ENCODE results near the gene TK1. TPM values are rescaled to one million over a fixed set of nuclear protein-coding genes. Genes with fewer than 3 reads are reported as not detected.
A peak's percentile ranks its signal among the peaks of the same experiment; 100 is the strongest.

TK1 gene
- polyA plus RNA-seq, 3 donors = 0.67 to 2.0 (median 1.4) TPM

DNA sequence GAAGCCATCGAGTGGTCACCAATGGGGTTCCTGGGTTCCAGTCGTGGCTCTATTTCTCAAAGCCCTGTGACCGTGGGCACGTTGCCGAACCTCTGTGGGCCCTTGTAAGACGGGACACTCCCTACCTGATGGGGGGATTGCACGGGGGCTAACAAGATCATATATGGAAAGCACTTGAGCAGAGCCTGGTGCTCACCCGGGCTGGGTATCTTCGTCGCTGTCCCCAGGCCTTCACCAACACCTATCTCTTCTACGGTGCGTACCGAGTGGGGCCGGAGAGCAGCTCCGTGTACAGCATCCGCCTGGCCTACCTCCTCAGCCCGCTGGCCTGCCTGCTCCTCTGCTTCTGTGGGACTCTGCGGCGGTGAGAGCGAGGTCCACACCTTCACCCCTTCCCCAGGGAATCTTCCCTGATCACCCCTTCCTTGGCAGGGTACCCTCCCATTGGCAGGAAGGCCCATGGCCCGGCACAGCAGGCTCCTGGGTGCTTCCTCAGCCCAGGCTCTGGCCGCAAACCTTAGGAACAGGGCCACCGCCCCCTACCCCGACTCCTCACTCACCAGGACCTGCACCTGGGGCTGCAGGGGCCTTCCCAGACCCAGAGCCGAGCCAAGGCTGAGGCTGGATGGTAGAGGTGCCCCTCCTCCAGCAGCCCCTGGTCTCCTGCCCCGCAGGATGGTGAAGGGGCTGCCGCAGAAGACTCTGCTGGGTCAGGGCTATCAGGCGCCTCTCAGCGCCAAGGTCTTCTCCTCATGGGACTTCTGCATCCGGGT, 53.5 kb downstream of the TK1 start:
- peaks cover 76% of the 10 kb centered on the region for H3K4me1 Mint-ChIP-seq
- Histone ChIP-seq H2AFZ (ENCODE audit: insufficient read depth, low read depth, low read length, poor library complexity, severe bottlenecking) (no peak overlapping the region), H3K79me2 (ENCODE audit: insufficient read depth, low read length) (peaks cover 62% of the 10 kb centered on the region), H3K4me1 (ENCODE audit: control insufficient read depth in 1 of 2, insufficient read depth in 2 of 2, low read length in 2 of 2) (peaks cover 68 to 91% of the 10 kb centered on the region in 2 donors), H3K27ac (ENCODE audit: low read depth in 1 of 2, low read length in 2 of 2) (no peak overlapping the region), H3K36me3 (replicated peaks in 1 of 2; ENCODE audit: control insufficient read depth in 1 of 2, insufficient read depth in 2 of 2, low read length in 2 of 2) (peaks cover 36 to 41% of the 10 kb centered on the region in 2 donors), H3K9me3 (replicated peaks in 1 of 2; ENCODE audit: control insufficient read depth in 1 of 2, insufficient read depth in 1 of 2, low read length in 2 of 2) (no peaks in the 10 kb centered on the region), H3K4me2 (replicated peaks; ENCODE audit: extremely low read depth, low read length, poor library complexity, severe bottlenecking) (peak overlapping the region; percentile 100), H4K20me1 (ENCODE audit: insufficient read depth, low read length) (peaks cover 64% of the 10 kb centered on the region), H3K4me3 (replicated peaks in 1 of 3; ENCODE audit: low read depth in 2 of 3, low read length in 3 of 3) (peak overlapping the region in 1 of 3 experiments; percentile 96), H3K27me3 (ENCODE audit: control insufficient read depth in 2 of 2, insufficient read depth in 2 of 2, low read length in 2 of 2) (no peaks in the 10 kb centered on the region), H3K9ac (ENCODE audit: insufficient read depth, low read length, poor library complexity, severe bottlenecking) (no peak overlapping the region)
- H3K4me3 Mint-ChIP-seq = peak overlapping the region; percentile 69 to 75
- peaks cover 43 to 49% of the 10 kb centered on the region in 2 donors for H3K36me3 Mint-ChIP-seq
- TF ChIP-seq, protein P1, sequence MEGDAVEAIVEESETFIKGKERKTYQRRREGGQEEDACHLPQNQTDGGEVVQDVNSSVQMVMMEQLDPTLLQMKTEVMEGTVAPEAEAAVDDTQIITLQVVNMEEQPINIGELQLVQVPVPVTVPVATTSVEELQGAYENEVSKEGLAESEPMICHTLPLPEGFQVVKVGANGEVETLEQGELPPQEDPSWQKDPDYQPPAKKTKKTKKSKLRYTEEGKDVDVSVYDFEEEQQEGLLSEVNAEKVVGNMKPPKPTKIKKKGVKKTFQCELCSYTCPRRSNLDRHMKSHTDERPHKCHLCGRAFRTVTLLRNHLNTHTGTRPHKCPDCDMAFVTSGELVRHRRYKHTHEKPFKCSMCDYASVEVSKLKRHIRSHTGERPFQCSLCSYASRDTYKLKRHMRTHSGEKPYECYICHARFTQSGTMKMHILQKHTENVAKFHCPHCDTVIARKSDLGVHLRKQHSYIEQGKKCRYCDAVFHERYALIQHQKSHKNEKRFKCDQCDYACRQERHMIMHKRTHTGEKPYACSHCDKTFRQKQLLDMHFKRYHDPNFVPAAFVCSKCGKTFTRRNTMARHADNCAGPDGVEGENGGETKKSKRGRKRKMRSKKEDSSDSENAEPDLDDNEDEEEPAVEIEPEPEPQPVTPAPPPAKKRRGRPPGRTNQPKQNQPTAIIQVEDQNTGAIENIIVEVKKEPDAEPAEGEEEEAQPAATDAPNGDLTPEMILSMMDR (IDR thresholded peaks at IDR 0.05) = no peak
- H3K9me3 Mint-ChIP-seq = no peaks in the 10 kb centered on the region
- WGBS (ENCODE audit: insufficient coverage) = 64% methylated on average over 16 of the region's 30 CpGs
- peaks cover 0 to 4% (median 0%) of the 10 kb centered on the region in 3 donors for H3K27me3 Mint-ChIP-seq (ENCODE audit: low read depth in 3 of 3)
- peak overlapping the region in 1 of 7 donors; percentile 54 for H3K27ac Mint-ChIP-seq
- no peak for DNase-seq
- intact Hi-C loops (cut with micrococcal nuclease) = no loop called here

DNA sequence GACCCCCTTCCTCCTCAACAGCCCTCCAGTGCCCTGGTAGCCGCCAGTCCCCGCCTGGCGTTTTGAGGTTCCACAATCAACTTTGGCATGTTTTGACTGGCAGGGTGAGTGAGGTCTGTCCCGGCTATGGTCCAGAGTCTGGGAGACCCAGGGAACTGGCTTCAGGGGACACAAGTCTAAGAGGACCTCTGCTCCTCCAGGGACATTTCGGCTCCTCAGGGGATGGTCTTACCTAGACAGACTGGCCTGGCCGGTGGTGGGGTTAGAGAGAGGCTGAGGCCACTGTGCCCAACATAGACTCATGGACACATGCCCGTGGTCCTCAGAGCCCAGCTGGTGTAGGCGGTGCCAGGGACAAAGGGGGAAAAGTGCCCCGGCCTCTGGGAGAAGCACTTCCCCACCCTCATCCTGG, 54.1 kb downstream of the TK1 start:
- Histone ChIP-seq H3K4me3 (replicated peaks in 1 of 3; ENCODE audit: low read depth in 2 of 3, low read length in 3 of 3) (peak overlapping the region in 2 of 3 experiments; percentile 73 to 96), H3K36me3 (replicated peaks in 1 of 2; ENCODE audit: control insufficient read depth in 1 of 2, insufficient read depth in 2 of 2, low read length in 2 of 2) (peaks cover 36 to 41% of the 10 kb centered on the region in 2 donors), H3K4me1 (ENCODE audit: control insufficient read depth in 1 of 2, insufficient read depth in 2 of 2, low read length in 2 of 2) (peaks cover 62 to 86% of the 10 kb centered on the region in 2 donors), H3K27ac (ENCODE audit: low read depth in 1 of 2, low read length in 2 of 2) (no peak overlapping the region), H3K4me2 (replicated peaks; ENCODE audit: extremely low read depth, low read length, poor library complexity, severe bottlenecking) (peak overlapping the region; percentile 100), H3K9me3 (replicated peaks in 1 of 2; ENCODE audit: control insufficient read depth in 1 of 2, insufficient read depth in 1 of 2, low read length in 2 of 2) (no peaks in the 10 kb centered on the region), H3K27me3 (ENCODE audit: control insufficient read depth in 2 of 2, insufficient read depth in 2 of 2, low read length in 2 of 2) (no peaks in the 10 kb centered on the region), H3K9ac (ENCODE audit: insufficient read depth, low read length, poor library complexity, severe bottlenecking) (peak overlapping the region; percentile 60), H4K20me1 (ENCODE audit: insufficient read depth, low read length) (peaks cover 58% of the 10 kb centered on the region), H2AFZ (ENCODE audit: insufficient read depth, low read depth, low read length, poor library complexity, severe bottlenecking) (no peak overlapping the region), H3K79me2 (ENCODE audit: insufficient read depth, low read length) (peaks cover 67% of the 10 kb centered on the region)
- WGBS (ENCODE audit: insufficient coverage) = 47% methylated on average over 7 of the region's 9 CpGs
- intact Hi-C loops (cut with micrococcal nuclease) = no loop called here
- peak overlapping the region; percentile 75 to 86 for H3K4me3 Mint-ChIP-seq
- H3K36me3 Mint-ChIP-seq = peaks cover 43 to 49% of the 10 kb centered on the region in 2 donors
- no peak for DNase-seq
- H3K27ac Mint-ChIP-seq = peak overlapping the region in 2 of 7 donors; percentile 57 to 63
- H3K4me1 Mint-ChIP-seq = peaks cover 71% of the 10 kb centered on the region
- no peaks in the 10 kb centered on the region for H3K9me3 Mint-ChIP-seq
- TF ChIP-seq, protein P1 (IDR thresholded peaks at IDR 0.05) = no peak
- peaks cover 0 to 4% (median 0%) of the 10 kb centered on the region in 3 donors for H3K27me3 Mint-ChIP-seq (ENCODE audit: low read depth in 3 of 3)
